Measurements from ENCODE around the gene BCL2.

Gene BCL2

GRCh38 chr18:63266888-63267790 lies 52.4 kb downstream of the BCL2 start:
- Histone ChIP-seq H3K27me3 (no peaks in the 10 kb centered on the region), H4K20me1 (peaks cover 0 to 69% (median 27%) of the 10 kb centered on the region in 11 experiments; a peak in 11 of 22 replicates), H3K4me3 (no peak overlapping the region), H3K4me2 (peak overlapping the region in 4 of 11 experiments; percentile 6 to 31 (median 22); a peak in 7 of 22 replicates), H3K27ac (no peak overlapping the region), H3K9me3 (replicated peaks in 1 of 11) (peaks cover 0 to 19% (median 5%) of the 10 kb centered on the region in 11 experiments; a peak in 7 of 22 replicates), H3K36me3 (peaks cover 0 to 88% (median 67%) of the 10 kb centered on the region in 11 experiments; a peak in 16 of 22 replicates), H3K4me1 (peaks cover 16 to 30% (median 25%) of the 10 kb centered on the region in 10 experiments; a peak in 18 of 20 replicates), H3K9ac (no peak overlapping the region)
- TF ChIP-seq Cebpa-rat (IDR thresholded peaks at IDR 0.05), result no peak

DNA sequence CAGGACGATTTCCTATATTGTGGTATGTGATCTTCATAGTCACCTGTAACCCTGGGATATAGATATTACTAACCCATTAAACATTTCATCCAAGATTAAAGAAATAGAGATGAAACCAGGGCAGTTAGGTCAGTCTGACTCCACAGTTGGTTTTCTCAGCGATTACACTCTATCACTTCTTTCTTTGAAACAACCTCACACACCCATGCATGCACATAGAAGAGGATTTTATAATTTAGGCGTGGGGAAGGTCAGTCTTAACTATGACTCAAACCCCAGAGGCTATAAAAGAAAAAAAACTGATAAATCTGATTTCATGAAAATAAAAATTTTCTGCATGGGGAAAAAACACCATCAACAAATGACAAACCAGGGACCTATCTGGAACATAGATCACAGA lies 54.2 kb downstream of the BCL2 start:
- Histone ChIP-seq H3K4me3 (no peak overlapping the region), H3K27ac (no peak overlapping the region), H3K27me3 (no peaks in the 10 kb centered on the region), H3K36me3 (peaks cover 0 to 92% (median 69%) of the 10 kb centered on the region in 11 experiments; a peak in 16 of 22 replicates), H3K4me1 (peaks cover 12 to 24% (median 18%) of the 10 kb centered on the region in 10 experiments; a peak in 18 of 20 replicates), H3K9ac (no peak overlapping the region), H3K4me2 (no peak overlapping the region), H4K20me1 (peaks cover 0 to 65% (median 20%) of the 10 kb centered on the region in 11 experiments; a peak in 11 of 22 replicates), H3K9me3 (replicated peaks in 1 of 11) (peaks cover 0 to 25% (median 6%) of the 10 kb centered on the region in 11 experiments; a peak in 8 of 22 replicates)
- no peak for TF ChIP-seq Cebpa-rat (IDR thresholded peaks at IDR 0.05)

- no peak overlapping the region for H3K4me3 ChIP-seq
- H3K4me2 ChIP-seq, result no peak overlapping the region
- peaks cover 0 to 25% (median 6%) of the 10 kb centered on the region in 11 experiments; a peak in 8 of 22 replicates for H3K9me3 ChIP-seq (replicated peaks in 1 of 11)
- no peak for TF ChIP-seq Cebpa-rat (IDR thresholded peaks at IDR 0.05)
- peaks cover 0 to 93% (median 71%) of the 10 kb centered on the region in 11 experiments; a peak in 16 of 22 replicates for H3K36me3 ChIP-seq
- no peak overlapping the region for H3K9ac ChIP-seq
- H4K20me1 ChIP-seq, result peaks cover 0 to 68% (median 20%) of the 10 kb centered on the region in 11 experiments; a peak in 11 of 22 replicates
- no peak overlapping the region for H3K27ac ChIP-seq
- peaks cover 12 to 24% (median 18%) of the 10 kb centered on the region in 10 experiments; a peak in 18 of 20 replicates for H3K4me1 ChIP-seq
- no peaks in the 10 kb centered on the region for H3K27me3 ChIP-seq
These were observed 54.7 kb downstream of the BCL2 start for GRCh38 chr18:63264871-63265270.

DNA sequence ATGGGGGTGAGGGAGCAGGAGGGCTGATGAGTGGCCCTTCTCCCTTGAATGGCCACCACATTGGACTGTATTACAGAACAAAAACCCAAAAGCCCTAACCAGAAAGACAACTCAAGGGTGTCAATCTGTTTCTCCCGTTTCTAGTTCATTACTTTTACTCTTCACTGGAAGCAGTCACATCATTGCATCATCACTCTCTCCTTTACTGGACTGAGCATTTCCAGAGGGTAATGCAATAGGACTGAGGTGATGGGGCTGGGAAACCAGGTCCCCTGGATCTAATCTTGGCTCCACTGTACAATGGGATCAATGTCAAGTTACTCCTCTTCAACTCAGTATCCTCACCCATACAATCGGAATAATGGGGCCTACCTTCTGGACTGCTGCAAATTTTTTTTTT lies 56.1 kb downstream of the BCL2 start:
- peaks cover 5 to 20% (median 17%) of the 10 kb centered on the region in 10 experiments; a peak in 18 of 20 replicates for H3K4me1 ChIP-seq
- no peak overlapping the region for H3K27ac ChIP-seq
- peaks cover 0 to 71% (median 33%) of the 10 kb centered on the region in 11 experiments; a peak in 11 of 22 replicates for H4K20me1 ChIP-seq
- H3K9ac ChIP-seq, result no peak overlapping the region
- H3K27me3 ChIP-seq, result no peaks in the 10 kb centered on the region
- H3K9me3 ChIP-seq (replicated peaks in 1 of 11), result peaks cover 0 to 28% (median 6%) of the 10 kb centered on the region in 11 experiments; a peak in 8 of 22 replicates
- H3K4me2 ChIP-seq, result no peak overlapping the region
- peak in 1 of 11 experiments; percentile 67; a peak in 1 of 22 replicates for TF ChIP-seq Cebpa-rat (IDR thresholded peaks at IDR 0.05)
- H3K4me3 ChIP-seq, result no peak overlapping the region
- H3K36me3 ChIP-seq, result peaks cover 0 to 98% (median 80%) of the 10 kb centered on the region in 11 experiments; a peak in 17 of 22 replicates

GRCh38 chr18:63262369-63263335 lies 56.9 kb downstream of the BCL2 start:
- TF ChIP-seq Cebpa-rat (IDR thresholded peaks at IDR 0.05), result no peak
- peaks cover 0 to 98% (median 87%) of the 10 kb centered on the region in 11 experiments; a peak in 17 of 22 replicates for H3K36me3 ChIP-seq

DNA sequence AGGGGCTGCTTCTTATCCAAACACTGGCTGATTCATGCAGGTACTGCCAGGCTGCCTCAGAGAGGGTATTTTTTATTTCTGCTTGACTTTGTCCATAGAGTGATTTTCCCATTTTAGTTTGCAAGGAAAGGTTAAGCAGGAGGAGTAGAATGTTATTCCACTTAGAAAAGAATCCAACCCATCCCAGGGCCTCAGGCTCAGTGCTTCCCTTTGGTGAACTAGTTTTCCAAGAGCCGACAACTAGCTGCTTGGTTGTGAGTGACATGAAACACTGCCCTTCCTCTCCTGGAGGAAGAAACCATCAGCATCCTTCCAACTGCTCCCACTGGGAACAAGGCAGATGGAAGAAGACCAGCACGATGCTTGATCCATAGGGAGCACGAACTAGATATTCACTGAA lies 58.5 kb downstream of the BCL2 start:
- Histone ChIP-seq H3K4me3 (no peak overlapping the region), H3K4me1 (0 out of 20 replicates have a peak, but pooled peaks cover 0 to 4% (median 0%) of the 10 kb centered on the region in 10 experiments), H3K4me2 (no peak overlapping the region), H3K9ac (no peak overlapping the region), H3K9me3 (replicated peaks in 1 of 11) (peaks cover 0 to 35% (median 6%) of the 10 kb centered on the region in 11 experiments; a peak in 8 of 22 replicates), H3K36me3 (peaks cover 0 to 100% (median 85%) of the 10 kb centered on the region in 11 experiments; a peak in 18 of 22 replicates), H4K20me1 (peaks cover 0 to 58% (median 20%) of the 10 kb centered on the region in 11 experiments; a peak in 9 of 22 replicates), H3K27ac (no peak overlapping the region), H3K27me3 (no peaks in the 10 kb centered on the region)
- TF ChIP-seq Cebpa-rat (IDR thresholded peaks at IDR 0.05), result no peak

More at GRCh38 chr18:63262369-63263335, 56.9 kb downstream of the BCL2 start:
- H3K4me1 ChIP-seq, result peaks cover 0 to 12% (median 10%) of the 10 kb centered on the region in 10 experiments; a peak in 15 of 20 replicates
- H3K9me3 ChIP-seq (replicated peaks in 1 of 11), result peaks cover 0 to 28% (median 6%) of the 10 kb centered on the region in 11 experiments; a peak in 8 of 22 replicates
- no peak overlapping the region for H3K9ac ChIP-seq
- no peaks in the 10 kb centered on the region for H3K27me3 ChIP-seq
- H3K4me2 ChIP-seq, result no peak overlapping the region
- no peak overlapping the region for H3K27ac ChIP-seq
- H4K20me1 ChIP-seq, result peaks cover 0 to 64% (median 31%) of the 10 kb centered on the region in 11 experiments; a peak in 11 of 22 replicates
- H3K4me3 ChIP-seq, result no peak overlapping the region

DNA sequence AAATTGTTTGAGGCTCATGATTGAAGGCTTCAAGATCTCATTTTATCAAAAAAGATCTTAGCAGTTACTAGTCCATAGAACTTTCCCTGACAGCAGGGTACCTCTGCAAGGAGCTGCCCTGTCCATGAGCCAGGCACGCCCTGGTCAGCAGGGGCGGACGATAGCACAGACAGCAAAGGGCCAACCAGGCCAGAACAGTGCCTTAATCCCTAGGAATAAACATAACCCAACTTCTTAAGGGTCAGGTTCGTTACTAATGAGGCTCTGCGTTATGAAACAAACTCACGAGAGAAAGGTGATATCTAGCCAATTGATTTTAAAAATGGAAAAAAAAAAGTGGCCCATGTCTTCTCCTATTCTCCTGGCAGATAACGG lies 59.2 kb downstream of the BCL2 start:
- no peak overlapping the region for H3K4me3 ChIP-seq

More for the DNA sequence above, 59.2 kb downstream of the BCL2 start:
- no peak for TF ChIP-seq Cebpa-rat (IDR thresholded peaks at IDR 0.05)
- Histone ChIP-seq H4K20me1 (peaks cover 0 to 52% (median 20%) of the 10 kb centered on the region in 11 experiments; a peak in 9 of 22 replicates), H3K27ac (no peak overlapping the region), H3K4me1 (0 out of 20 replicates have a peak, but pooled peaks cover 0 to 4% (median 0%) of the 10 kb centered on the region in 10 experiments), H3K4me2 (no peak overlapping the region), H3K36me3 (peaks cover 0 to 100% (median 92%) of the 10 kb centered on the region in 11 experiments; a peak in 18 of 22 replicates), H3K27me3 (no peaks in the 10 kb centered on the region), H3K9me3 (replicated peaks in 1 of 11) (peaks cover 0 to 38% (median 6%) of the 10 kb centered on the region in 11 experiments; a peak in 8 of 22 replicates), H3K9ac (no peak overlapping the region)
